KBM-7 (cell line): Measurements from ENCODE around the gene PLSCR4.
"Not testable (repeated sequence)": the region's sequence is repeated elsewhere in the genome, so short reads cannot be mapped to it uniquely, and the experiment has no call there.

Source experiments
- DNase-seq: peaks from one replicate; pipeline ENCODE4 v3.0.0-alpha.2; 2015
- in situ Hi-C: fragments of 300-500 bp; cut with MboI; formaldehyde crosslinking; loops from 2 replicates; pipeline ENCODE4 v1.14.3; 2020; ENCODE audit warnings: low sequenced_read_pairs, low pct_unique_long_range_greater_than_20kb, mixed read lengths

PLSCR4 gene

DNA sequence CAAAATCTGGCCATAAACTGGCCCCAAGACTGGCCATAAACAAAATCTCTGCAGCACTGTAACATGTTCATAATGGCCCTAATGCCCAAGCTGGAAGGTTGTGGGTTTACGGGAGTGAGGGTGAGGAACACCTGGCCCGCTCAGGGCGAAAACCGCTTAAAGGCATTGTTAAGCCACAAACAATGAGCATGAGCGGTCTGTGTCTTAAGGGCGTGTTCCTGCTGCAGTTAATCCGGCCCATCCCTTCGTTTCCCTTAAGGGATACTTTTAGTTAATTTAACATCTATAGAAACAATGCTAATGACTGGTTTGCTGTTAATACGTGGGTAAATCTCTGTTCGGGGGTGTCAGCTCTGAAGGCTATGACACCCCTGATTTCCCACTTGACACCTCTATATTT lies 1.5 kb upstream of the PLSCR4 start:
- DNase-seq, in situ Hi-C loops: not testable (repeated sequence)

DNA sequence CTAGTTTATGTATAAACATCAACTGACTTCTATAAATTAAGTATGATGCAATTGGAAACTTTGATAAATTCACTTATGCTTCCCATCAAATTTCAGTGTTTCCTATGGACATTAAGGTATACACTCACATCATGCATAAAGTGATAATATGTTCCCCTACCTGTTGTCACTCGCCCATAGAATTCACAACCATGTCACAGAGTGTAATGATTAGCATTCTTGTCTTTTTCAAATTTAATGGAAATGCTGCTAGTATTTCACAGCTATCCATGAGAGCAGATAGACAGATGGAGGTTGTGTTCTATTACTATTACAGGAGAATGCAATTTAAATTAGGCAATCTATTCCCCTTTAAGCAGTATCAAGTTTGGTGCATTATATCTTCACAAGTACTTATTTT lies 984 bp downstream of the PLSCR4 start:
- DNase-seq, result peak; percentile 8
- in situ Hi-C loops, result no loop called here

DNA sequence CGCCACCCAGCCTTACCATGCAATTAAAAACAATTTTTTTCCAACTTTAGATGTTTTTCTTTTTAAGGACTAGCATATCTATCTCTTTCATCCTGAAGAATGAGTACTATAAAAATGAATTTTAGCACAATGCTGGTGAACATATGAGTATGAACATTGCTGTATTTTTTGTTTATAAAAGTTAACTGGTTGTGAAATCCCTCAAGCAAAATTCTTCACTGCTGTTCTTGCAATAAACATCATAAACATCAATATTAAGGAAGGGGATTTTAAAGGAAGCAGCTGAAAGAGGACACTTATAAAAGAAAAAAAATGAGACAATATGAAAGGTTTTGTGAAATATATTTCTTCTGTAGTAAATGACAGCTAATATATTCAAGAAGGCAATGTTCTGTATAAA lies 3.0 kb downstream of the PLSCR4 start:
- in situ Hi-C loops, result no loop called here
- DNase-seq, result no peak

DNA sequence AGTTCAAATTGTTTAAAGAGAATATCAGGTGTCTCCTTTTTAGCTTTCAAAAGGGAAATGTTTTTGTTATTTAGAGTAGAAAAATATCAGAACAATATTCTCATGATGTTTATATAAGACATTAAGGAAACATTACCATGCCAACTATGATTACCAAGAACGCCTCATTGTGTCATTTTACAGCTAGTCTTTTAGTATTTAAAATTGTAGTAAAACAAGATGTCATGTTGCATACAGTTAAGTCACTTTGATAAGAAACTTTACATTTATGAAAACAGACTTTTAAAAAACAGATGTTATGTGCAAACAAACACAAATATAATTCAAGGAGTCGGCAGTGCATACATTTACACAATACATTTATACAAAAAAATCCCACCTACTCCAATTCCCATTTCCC lies 4.4 kb downstream of the PLSCR4 start:
- DNase-seq, result no peak
- in situ Hi-C loops, result no loop called here

DNA sequence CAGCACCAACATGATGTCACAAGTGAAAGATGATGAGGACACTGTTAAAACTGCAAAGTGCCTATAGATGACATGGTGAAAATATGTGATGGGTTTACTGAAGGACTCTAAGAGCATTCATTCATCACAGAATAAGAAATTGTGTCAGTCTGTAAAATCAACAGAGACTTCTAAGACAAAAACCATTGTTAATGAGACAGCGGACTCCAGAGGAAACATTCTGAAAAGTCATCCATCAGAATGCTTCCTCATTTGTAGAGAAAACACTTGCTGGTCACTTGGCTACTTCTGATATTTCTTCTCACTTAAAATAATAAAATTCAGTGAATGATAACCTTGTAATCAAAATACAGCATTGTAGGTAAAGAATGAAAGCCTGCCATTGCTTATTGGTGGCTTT lies 7.3 kb downstream of the PLSCR4 start:
- in situ Hi-C loops, result no loop called here
- DNase-seq, result no peak

DNA sequence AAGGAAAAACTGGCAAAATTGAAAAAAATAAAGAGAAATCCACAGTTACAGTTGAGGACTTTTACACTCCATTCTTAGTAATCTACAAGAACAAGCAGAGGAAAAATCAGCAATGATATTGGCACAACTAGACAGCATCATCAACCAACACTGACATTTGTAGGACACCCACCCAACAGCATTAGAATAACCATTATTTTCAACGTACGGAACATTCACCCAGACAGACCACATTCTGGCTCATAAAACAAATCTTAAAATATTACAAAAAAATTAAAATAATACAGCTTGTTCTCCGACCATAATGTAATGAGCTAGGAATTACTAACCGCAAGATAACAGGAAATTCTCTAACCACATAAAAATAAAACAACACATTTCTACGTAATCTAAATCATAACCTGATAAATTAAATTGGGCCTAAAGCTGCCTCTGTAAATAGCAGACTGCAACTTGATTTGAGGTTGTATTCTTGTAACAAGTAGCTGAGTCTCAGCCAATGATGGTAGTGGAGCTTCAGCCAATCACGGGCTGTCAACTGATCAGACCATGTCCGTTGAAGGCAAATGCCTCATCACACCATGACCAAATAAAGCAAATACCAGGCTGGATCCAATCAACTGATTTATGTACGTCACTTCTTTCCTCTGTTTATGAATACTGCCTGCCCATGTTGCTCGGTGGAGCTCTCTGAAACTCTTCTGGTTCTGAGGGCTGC lies 9.2 kb downstream of the PLSCR4 start:
- no peak for DNase-seq
- in situ Hi-C loops, result no loop called here

DNA sequence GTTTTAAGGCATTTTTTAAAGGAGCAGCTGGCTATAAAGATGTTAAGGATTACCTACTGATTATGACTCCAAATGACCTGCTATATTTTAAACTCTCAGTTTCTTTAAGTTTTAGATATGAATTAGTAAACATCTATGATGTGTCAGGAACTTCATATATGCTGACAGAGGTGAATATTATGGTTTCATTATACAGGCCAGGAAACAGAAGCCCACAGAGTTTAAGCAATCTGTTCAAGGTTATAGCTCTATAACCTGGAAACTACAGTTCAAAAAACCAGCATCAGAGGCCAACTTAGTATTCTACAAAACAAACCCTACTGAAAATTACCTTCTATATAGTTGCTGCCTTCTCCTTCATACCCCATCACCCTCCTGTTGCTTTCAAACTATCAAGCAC lies 17.4 kb downstream of the PLSCR4 start:
- in situ Hi-C loops, result no loop called here
- DNase-seq, result no peak

DNA sequence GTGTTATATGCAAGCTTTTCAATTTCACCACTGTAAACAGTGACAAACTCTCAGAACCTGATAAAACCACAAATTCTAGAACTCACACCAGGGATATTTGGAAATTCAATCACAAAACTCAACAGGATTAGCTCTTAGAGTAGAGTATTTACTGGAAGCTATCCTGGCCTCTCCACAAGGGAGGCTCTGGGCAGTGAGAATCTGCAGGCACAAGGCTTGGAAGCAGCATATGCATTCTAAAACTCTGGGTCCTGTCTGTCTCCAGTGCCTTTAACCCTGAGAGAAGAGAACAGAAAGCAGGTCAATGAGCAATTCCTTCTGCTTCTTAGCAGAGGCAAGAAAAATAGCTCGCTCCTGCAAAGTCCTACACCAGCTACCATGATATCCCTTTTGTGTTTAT lies 23.4 kb downstream of the PLSCR4 start:
- in situ Hi-C loops, result no loop called here
- no peak for DNase-seq

DNA sequence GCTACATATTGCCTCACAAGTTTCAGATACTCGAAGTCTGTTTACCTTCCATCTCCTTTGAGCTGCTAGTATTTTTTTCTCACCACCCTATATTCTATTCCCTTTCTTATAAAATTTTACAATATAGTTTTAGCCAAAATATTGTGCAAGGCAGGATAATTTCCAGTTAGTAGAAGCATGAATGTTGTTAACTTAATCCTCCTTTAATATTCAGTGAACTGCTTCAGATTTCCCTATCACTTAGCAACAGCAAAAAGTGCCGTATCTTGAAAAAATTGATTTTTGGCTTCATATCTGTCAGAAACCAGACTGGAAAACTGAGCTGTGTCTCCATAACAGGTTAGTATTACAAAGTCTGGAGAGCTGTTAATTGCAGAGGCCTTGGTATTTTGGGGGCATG lies 24.0 kb downstream of the PLSCR4 start:
- in situ Hi-C loops, result no loop called here
- DNase-seq, result no peak

DNA sequence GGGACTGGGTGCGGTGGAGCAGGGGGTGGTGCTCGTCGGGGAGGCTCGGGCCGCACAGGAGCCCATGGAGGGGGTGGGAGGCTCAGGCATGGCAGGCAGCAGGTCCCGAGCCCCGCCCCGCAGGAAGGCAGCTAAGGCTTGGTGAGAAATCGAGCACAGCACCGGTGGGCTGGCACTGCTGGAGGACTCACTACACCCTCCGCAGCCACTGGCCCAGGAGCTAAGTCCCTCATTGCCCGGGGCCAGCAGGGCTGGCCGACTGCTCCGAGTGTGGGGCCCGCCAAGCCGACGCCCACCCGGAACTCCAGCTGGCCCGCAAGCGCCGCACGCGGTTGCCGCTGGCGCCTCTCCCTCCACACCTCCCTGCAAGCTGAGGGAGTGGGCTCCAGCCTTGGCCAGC lies 25.4 kb downstream of the PLSCR4 start:
- in situ Hi-C loops, DNase-seq: not testable (repeated sequence)

DNA sequence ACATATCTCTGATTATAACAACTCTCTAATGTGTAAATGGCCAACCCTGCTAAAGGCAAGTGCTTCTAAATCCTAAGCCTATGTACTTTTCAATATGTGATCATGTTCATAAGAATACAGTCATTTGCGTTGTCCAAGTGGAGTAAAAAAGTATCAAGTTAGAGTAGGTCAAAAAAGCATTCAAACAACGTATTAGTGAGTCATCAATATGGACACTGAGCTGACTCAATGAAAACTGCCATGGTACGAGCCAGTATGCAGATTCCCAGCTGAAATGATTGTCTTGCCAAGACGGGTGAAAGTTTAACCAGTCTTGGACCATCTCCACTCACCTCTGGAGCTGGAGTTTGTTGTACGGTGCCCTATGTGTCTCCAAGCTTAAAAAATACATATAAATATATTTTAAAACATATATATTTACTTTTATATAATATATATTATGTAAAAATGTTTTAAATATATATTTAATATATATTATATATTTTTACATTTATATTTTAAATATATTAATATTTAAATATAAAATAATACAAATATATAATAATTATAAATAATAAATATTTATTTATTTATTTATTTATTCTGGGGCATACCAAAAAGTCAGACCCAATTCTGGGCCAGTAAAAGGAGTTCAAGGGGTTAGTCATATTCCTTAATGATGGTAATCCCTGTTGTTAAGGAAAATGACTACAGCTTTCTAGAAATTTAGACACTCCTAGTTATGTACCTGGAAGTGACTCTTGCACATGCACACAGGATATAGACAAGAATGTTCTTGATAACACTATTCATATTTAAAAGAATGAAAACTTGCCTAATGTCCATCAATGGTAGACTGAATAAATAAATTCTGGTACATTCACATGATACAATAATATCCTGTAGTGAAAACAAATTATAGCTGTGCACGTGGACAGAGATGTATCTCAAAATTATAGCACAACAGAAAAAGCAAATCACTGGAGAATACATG lies 27.2 kb downstream of the PLSCR4 start:
- in situ Hi-C loops, result no loop called here
- DNase-seq, result no peak

DNA sequence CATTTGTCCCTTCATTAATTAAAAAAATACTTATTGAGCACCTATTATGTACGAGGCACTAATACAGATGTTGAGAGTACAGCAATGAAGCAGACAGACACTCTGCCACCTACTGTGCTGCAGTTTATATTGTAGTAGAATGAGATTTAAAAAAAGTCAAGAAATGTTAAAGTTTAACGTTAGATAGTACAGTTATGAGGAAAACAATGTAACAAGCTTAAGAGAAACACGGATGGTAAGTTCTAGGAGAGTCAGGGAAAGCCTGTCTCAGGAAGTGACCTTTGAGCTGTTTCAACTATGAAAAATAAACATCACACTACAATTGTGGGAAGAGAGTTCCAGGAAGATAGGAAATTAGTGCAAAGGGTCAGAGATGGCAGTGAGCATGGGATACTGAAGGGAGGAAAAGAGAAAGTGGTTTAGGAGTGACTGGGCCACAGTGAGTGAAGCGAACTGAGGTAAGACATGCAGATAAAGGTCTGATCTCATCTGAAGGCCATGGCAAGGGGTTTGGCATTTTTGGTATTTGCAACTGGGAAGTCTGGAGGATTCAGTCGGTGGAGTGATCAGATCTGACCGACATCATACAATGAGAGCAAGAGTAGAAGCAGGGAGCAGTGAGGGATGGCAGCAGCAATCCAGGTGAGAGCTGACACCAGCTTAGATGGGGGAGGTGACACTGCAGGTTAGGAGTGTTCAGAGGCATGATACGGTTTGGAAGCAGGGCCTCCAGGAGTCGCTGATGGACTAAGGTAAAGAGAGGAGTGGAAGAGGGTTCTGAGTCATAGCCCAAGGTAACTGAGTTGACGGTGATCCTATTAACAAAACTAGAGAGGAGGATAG lies 28.5 kb downstream of the PLSCR4 start:
- no peak for DNase-seq
- in situ Hi-C loops, result no loop called here

DNA sequence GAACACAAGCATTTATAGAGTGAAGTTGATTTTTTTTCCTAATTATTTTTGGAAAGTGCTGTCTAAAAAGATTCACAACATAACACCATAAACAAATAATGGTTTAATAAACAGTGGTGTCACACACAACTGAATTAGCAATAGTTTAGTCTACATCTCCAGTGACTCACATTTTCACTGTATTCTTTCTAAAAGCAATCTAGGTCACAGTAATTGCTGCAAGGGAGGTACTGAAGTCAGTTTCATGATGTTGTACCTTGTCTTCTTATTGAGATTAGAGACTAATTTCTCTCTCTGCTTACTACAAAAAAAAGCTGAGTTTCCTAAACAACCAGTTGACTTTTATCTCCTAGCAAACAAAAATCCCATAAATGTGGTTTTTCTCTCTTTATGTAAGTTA lies 29.6 kb downstream of the PLSCR4 start:
- DNase-seq, result no peak
- in situ Hi-C loops, result no loop called here

DNA sequence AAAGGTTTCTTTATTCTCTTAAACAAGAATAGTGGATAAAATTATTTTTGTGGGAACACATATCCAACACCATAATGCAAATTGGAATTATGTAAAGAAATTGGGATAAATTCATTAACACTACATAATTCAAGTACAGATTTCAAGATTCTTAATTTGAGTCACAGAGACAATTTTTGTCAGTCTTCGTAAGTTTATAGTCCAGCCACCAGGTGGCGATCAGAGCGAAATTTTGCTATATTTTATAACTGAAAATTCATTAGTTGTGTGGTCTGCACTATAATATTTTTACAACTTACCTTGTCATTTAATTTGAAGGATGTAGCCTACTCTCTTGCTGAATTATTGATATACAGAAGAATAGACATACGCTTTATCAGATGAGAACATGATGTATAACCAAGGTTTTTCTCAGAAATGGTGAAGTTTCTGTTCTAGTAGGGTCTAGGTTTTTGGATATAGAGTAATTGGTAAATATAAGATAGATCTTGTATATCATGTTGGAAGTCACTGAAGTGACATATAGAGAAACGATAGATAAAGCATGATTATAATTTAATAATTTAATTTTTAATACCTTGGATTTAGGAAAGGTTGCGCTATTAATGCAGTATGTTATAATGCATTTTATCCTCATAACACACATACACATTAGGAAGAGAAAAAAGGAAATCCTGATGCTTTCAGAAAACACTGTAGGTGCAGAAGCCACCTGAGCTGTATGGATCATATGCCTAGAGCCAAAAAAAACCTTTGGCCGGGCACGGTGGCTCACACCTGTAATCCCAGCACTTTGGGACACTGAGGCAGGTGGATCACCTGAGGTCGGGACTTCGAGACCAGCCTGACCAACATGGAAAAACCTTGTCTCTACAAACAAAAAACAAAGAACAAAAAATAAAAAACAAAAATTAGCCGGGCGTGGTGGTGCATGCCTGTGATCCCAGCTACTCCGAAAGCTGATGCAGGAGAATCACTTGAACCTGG lies 31.7 kb downstream of the PLSCR4 start:
- peak; percentile 23 for DNase-seq

DNA sequence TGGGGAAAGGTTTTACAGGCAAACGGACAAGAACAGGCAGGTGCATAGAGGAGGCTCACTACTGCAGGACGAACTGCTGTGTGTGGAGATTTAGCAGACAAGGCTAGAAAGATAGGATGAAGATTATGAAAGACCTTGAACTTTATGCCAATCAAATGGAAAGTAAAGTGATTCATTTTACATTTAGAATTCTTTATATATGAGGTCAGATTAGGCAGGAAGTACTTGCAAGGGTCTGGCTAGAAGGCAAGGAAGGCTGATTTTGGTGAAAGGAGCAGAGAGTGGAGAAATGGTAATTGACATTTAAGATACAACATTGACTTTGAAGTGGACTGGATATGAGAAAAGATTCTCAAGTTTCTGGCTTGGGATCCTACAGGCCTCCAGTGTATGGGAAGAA lies 33.6 kb downstream of the PLSCR4 start:
- in situ Hi-C loops, result no loop called here
- DNase-seq, result no peak

More for the DNA sequence above, 31.7 kb downstream of the PLSCR4 start:
- in situ Hi-C loops, result no loop called here

DNA sequence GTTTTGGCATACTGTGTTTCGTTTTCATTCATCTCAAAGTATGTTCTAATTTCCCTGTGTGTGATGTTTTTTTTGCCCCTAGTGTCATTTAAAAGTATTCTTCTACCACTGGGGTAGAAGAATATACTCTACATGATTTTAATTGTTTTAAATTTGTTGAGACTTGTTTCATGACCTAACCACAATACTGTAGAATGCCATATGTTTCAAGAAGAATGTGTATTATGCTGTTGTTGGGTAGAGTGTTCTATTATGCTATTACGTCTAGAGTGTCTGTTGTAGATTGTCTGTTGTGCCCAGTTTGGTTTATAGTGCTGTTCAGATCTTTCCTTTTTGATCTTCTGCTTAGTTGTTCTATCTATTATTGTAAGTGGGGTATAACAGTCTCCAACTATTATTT lies 36.4 kb downstream of the PLSCR4 start:
- in situ Hi-C loops, result no loop called here
- no peak for DNase-seq

DNA sequence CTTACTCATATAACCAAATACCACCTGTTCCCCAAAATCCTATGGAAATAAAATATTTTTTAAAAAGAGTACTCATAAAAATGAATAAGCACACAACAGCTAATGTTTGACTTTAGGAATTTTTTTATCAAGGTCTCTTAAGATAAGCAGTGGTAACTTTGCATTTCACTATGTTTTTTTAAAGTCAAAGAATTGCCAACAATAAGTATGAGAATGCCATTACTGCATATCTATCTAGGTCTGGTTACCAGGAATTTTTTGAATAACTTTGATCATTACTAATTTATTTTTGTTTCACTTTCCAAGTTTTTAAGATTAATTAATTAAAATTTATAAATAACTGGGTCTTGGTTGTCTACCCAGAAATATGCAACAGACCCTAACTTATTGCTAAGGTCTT lies 41.5 kb downstream of the PLSCR4 start:
- in situ Hi-C loops, result no loop called here
- no peak for DNase-seq

DNA sequence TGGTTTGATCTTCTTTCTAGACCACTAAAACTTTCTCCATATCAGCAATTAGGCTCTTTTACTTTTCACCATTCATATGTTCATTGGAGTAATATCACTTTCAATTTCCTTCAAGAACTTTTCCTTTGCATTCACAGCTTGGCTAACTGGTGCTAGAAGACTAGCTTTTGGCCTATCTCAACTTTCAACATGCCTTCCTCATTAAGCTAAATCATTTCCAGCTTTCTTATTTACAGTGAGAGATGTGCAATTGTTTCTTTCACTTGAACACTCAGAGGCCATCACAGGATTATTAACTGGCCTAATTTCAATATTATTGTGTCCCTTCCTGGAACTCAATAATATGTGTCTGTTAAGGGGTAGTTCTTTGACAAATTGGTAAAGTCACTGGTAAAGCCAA lies 47.1 kb downstream of the PLSCR4 start:
- in situ Hi-C loops, result no loop called here
- DNase-seq, result no peak
